ENCODE measurements around the gene WNT3A.

WNT3A gene

GRCh38 chr1:228095938-228096337 is 89.1 kb downstream of the WNT3A start:
- Histone ChIP-seq H3K27me3 (ENCODE audit: insufficient read depth, poor library complexity, severe bottlenecking) (no peaks in the 10 kb centered on the region), H3K27ac (replicated peaks) (no peak overlapping the region)
- no peak for DNase-seq (ENCODE audit: low read depth in 1 of 2, low spot score in 1 of 2)

GRCh38 chr1:228096416-228097332 is 89.9 kb downstream of the WNT3A start:
- no peak for TF ChIP-seq GABPA (IDR thresholded peaks at IDR 0.05; ENCODE audit: low read depth)
- no peak for TF ChIP-seq REST (IDR thresholded peaks at IDR 0.05; ENCODE audit: insufficient replicate concordance, low read depth)
- TF ChIP-seq SPI1 (IDR thresholded peaks at IDR 0.05; ENCODE audit: borderline replicate concordance, low read depth) = no peak
- TF ChIP-seq POLR2AphosphoS5 (IDR thresholded peaks at IDR 0.05; ENCODE audit: low read depth) = no peak
- no peak for TF ChIP-seq CTCF (IDR thresholded peaks at IDR 0.05; ENCODE audit: insufficient read depth, low read length)
- H3K27me3 ChIP-seq (ENCODE audit: insufficient read depth, poor library complexity, severe bottlenecking) = no peaks in the 10 kb centered on the region
- no peak overlapping the region for H3K4me3 ChIP-seq (replicated peaks; ENCODE audit: insufficient read depth, low read length)
- DNase-seq (ENCODE audit: low read depth in 1 of 2, low spot score in 1 of 2) = no peak
- no peak overlapping the region for H3K27ac ChIP-seq (replicated peaks)

More at GRCh38 chr1:228095938-228096337, 89.1 kb downstream of the WNT3A start:
- H3K4me3 ChIP-seq (replicated peaks; ENCODE audit: insufficient read depth, low read length) = no peak overlapping the region
- TF ChIP-seq CTCF (IDR thresholded peaks at IDR 0.05; ENCODE audit: insufficient read depth, low read length) (no peak), GABPA (IDR thresholded peaks at IDR 0.05; ENCODE audit: low read depth) (no peak), POLR2AphosphoS5 (IDR thresholded peaks at IDR 0.05; ENCODE audit: low read depth) (no peak), REST (IDR thresholded peaks at IDR 0.05; ENCODE audit: insufficient replicate concordance, low read depth) (no peak), SPI1 (IDR thresholded peaks at IDR 0.05; ENCODE audit: borderline replicate concordance, low read depth) (no peak)

GRCh38 chr1:228097333-228098081 is 90.7 kb downstream of the WNT3A start:
- H3K27me3 ChIP-seq (ENCODE audit: insufficient read depth, poor library complexity, severe bottlenecking) = no peaks in the 10 kb centered on the region
- no peak overlapping the region for H3K4me3 ChIP-seq (replicated peaks; ENCODE audit: insufficient read depth, low read length)
- H3K27ac ChIP-seq (replicated peaks) = no peak overlapping the region
- TF ChIP-seq SPI1 (IDR thresholded peaks at IDR 0.05; ENCODE audit: borderline replicate concordance, low read depth) = no peak
- no peak for TF ChIP-seq CTCF (IDR thresholded peaks at IDR 0.05; ENCODE audit: insufficient read depth, low read length)
- no peak for TF ChIP-seq POLR2AphosphoS5 (IDR thresholded peaks at IDR 0.05; ENCODE audit: low read depth)
- TF ChIP-seq GABPA (IDR thresholded peaks at IDR 0.05; ENCODE audit: low read depth) = no peak
- TF ChIP-seq REST (IDR thresholded peaks at IDR 0.05; ENCODE audit: insufficient replicate concordance, low read depth) = no peak
- no peak for DNase-seq (ENCODE audit: low read depth in 1 of 2, low spot score in 1 of 2)

Measured in HL-60 (cell line).